HG03460 (cell line): Measurements from ENCODE around the gene MUC16.

Source experiments
- ATAC-seq: cut with Tn5 transposase; IDR thresholded peaks from one replicate; pipeline ENCODE4 v1.9.1; 2021; ENCODE audit not compliant: unreplicated experiment

Gene MUC16

DNA sequence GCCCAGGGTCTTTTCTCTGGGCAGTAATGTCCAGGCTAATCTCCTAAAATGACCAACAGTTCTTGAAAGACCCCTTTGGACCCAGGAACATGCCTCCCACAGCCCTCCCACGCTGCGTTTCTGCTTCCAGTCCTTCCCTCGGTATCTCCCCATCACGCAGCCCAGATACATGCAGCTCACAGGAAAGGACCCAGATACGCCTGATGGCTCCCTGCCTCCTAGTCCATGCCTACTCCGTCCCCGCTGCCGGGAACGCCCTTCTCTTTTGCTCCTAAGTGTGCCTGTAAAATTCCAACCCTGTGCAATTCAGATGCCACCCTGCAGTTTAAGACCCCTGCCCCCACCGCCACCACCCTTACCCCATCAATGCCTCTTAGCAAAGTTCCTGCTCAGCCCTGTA is 778 bp downstream of the MUC16 start:
- ATAC-seq, result no peak

DNA sequence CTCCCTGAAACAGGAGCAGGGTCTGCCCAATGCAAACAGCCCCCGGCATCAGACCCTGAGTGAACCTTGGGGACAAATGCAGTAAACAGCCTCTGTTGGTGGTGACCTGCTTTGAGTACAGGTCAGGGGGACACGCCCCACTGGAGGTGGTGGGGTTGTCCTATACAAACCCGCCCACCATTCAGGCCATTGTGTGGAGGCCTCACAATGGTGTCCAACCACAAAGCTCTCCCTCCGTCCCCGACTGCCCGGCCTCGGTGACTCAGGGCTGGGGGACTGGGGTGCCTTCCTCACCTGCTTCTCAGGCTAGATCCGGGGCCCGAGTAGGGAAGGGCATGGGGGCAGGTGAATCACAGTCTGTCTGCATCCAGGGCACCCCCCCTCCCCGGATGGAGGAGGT is 1.5 kb downstream of the MUC16 start:
- ATAC-seq, result no peak

GRCh38 chr19:9000933-9001332 is 9.3 kb downstream of the MUC16 start:
- no peak for ATAC-seq

GRCh38 chr19:8988204-8988603 is 22.0 kb downstream of the MUC16 start:
- ATAC-seq, result no peak

GRCh38 chr19:8986296-8986695 is 23.9 kb downstream of the MUC16 start:
- no peak for ATAC-seq

- no peak for ATAC-seq
Observed at GRCh38 chr19:8973501-8974091, 36.6 kb downstream of the MUC16 start.

DNA sequence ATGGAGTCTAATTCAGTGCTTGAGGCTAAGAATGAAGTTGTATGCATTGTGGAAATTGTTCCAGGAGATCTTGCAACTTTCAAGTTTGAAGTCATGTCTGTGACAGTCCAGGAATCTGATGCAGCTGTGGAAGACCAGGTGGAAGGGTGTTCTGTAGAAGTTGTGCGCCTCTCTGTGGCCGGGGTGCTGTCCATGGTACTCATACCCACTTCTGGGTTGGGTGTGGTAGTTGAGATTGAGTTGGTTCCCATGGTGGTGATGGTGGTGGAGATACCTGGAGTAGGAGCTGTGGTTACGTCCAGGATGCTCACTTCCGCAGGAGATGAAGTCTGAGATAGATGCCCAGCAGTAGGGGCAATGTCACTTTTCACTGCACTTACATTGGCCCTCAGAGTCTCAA is 44.3 kb downstream of the MUC16 start:
- ATAC-seq, result no peak
